ENCODE measurements around the gene RNF182.

DNA sequence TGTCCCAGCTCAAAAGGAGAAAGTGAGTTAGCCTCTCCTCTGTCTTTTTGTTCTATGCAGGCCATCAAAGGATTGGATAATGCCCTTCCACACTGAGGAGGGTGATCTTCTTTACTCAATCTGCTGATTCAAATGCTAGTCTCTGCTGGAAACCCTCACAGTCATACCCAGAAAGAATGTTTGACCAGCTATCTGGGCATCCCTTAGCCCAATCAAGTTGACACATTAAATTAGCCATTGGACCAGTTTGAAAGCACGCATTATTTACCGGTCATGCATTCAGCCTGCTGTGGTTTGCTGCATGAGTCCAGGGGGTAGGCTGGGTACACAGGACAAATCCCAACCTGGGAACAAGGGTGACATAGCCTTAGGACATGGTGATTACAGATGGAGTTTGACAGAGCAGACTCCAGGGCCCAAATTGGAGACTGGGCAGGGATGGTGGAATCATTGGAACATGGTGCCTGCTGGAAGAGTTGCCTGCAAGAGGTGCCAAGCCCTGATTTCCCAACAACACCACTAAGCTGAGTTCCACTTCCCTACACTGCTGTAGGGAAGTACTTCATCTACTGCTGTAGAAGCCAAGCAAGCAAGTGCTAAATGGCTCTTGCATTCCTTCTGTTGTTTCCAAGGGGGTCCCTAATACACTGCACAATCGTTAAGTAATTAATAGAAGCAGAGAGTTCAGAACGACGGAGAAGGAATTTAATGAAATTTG, 87.7 kb downstream of the RNF182 start:
- TF ChIP-seq, protein P1, sequence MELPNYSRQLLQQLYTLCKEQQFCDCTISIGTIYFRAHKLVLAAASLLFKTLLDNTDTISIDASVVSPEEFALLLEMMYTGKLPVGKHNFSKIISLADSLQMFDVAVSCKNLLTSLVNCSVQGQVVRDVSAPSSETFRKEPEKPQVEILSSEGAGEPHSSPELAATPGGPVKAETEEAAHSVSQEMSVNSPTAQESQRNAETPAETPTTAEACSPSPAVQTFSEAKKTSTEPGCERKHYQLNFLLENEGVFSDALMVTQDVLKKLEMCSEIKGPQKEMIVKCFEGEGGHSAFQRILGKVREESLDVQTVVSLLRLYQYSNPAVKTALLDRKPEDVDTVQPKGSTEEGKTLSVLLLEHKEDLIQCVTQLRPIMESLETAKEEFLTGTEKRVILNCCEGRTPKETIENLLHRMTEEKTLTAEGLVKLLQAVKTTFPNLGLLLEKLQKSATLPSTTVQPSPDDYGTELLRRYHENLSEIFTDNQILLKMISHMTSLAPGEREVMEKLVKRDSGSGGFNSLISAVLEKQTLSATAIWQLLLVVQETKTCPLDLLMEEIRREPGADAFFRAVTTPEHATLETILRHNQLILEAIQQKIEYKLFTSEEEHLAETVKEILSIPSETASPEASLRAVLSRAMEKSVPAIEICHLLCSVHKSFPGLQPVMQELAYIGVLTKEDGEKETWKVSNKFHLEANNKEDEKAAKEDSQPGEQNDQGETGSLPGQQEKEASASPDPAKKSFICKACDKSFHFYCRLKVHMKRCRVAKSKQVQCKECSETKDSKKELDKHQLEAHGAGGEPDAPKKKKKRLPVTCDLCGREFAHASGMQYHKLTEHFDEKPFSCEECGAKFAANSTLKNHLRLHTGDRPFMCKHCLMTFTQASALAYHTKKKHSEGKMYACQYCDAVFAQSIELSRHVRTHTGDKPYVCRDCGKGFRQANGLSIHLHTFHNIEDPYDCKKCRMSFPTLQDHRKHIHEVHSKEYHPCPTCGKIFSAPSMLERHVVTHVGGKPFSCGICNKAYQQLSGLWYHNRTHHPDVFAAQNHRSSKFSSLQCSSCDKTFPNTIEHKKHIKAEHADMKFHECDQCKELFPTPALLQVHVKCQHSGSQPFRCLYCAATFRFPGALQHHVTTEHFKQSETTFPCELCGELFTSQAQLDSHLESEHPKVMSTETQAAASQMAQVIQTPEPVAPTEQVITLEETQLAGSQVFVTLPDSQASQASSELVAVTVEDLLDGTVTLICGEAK (IDR thresholded peaks at IDR 0.05; ENCODE audit: borderline replicate concordance), result no peak
- TF ChIP-seq, protein P2, sequence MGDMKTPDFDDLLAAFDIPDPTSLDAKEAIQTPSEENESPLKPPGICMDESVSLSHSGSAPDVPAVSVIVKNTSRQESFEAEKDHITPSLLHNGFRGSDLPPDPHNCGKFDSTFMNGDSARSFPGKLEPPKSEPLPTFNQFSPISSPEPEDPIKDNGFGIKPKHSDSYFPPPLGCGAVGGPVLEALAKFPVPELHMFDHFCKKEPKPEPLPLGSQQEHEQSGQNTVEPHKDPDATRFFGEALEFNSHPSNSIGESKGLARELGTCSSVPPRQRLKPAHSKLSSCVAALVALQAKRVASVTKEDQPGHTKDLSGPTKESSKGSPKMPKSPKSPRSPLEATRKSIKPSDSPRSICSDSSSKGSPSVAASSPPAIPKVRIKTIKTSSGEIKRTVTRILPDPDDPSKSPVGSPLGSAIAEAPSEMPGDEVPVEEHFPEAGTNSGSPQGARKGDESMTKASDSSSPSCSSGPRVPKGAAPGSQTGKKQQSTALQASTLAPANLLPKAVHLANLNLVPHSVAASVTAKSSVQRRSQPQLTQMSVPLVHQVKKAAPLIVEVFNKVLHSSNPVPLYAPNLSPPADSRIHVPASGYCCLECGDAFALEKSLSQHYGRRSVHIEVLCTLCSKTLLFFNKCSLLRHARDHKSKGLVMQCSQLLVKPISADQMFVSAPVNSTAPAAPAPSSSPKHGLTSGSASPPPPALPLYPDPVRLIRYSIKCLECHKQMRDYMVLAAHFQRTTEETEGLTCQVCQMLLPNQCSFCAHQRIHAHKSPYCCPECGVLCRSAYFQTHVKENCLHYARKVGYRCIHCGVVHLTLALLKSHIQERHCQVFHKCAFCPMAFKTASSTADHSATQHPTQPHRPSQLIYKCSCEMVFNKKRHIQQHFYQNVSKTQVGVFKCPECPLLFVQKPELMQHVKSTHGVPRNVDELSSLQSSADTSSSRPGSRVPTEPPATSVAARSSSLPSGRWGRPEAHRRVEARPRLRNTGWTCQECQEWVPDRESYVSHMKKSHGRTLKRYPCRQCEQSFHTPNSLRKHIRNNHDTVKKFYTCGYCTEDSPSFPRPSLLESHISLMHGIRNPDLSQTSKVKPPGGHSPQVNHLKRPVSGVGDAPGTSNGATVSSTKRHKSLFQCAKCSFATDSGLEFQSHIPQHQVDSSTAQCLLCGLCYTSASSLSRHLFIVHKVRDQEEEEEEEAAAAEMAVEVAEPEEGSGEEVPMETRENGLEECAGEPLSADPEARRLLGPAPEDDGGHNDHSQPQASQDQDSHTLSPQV (IDR thresholded peaks at IDR 0.05), result no peak
- no peak for TF ChIP-seq RELA (IDR thresholded peaks at IDR 0.05; ENCODE audit: borderline replicate concordance, partially characterized antibody)
- TF ChIP-seq, protein P3, sequence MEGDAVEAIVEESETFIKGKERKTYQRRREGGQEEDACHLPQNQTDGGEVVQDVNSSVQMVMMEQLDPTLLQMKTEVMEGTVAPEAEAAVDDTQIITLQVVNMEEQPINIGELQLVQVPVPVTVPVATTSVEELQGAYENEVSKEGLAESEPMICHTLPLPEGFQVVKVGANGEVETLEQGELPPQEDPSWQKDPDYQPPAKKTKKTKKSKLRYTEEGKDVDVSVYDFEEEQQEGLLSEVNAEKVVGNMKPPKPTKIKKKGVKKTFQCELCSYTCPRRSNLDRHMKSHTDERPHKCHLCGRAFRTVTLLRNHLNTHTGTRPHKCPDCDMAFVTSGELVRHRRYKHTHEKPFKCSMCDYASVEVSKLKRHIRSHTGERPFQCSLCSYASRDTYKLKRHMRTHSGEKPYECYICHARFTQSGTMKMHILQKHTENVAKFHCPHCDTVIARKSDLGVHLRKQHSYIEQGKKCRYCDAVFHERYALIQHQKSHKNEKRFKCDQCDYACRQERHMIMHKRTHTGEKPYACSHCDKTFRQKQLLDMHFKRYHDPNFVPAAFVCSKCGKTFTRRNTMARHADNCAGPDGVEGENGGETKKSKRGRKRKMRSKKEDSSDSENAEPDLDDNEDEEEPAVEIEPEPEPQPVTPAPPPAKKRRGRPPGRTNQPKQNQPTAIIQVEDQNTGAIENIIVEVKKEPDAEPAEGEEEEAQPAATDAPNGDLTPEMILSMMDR (IDR thresholded peaks at IDR 0.05 in 2 of 3, conservative IDR thresholded peaks at IDR 0.05 in 1 of 3; ENCODE audit: control insufficient read depth in 2 of 3, extremely low read depth in 1 of 3, insufficient read depth in 1 of 3, low read depth in 3 of 3, low read length in 3 of 3), result no peak
